WTC11 (cell line): ENCODE measurements around the gene POLDIP3.

Experiments used
- SMAD3 ChIP-seq: sonication (generic); formaldehyde crosslinking; IDR thresholded peaks from 2 replicates; pipeline ENCODE4 v1.8.0; 2022; ENCODE audit warnings: missing genetic modification reagents, mild to moderate bottlenecking, borderline replicate concordance
- TF ChIP-seq, protein P1 (sequence below): fragments of 200-600 bp; IDR thresholded peaks from 2 replicates; pipeline ENCODE4 v1.8.0; 2022; ENCODE audit warnings: antibody characterized with exemption
- TF ChIP-seq, protein P2 (sequence below): sonication (generic); formaldehyde crosslinking; IDR thresholded peaks from 2 replicates; pipeline ENCODE4 v1.8.0; 2022; ENCODE audit warnings: mild to moderate bottlenecking, missing genetic modification reagents

DNA sequence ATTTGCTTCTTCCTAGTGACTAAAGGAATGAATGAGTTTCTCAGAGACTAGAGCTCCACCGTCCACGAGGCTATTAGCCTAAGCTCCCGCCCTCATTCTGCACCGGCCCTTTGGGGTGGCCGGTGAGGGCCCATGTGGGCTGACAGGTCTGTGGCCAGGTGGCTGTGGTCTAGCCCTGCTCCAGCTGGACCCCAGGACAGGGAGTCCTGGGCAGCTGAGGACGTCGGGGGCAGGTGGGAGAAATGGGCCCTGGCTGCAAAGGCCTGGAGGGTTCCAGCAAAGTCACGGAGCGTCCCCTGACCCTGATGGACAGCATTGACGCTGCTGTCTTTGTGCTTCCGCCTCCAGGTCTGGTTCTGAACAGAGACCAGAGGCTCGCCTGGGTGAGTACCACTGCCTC lies 48.7 kb downstream of the POLDIP3 start:
- TF ChIP-seq, protein P1, sequence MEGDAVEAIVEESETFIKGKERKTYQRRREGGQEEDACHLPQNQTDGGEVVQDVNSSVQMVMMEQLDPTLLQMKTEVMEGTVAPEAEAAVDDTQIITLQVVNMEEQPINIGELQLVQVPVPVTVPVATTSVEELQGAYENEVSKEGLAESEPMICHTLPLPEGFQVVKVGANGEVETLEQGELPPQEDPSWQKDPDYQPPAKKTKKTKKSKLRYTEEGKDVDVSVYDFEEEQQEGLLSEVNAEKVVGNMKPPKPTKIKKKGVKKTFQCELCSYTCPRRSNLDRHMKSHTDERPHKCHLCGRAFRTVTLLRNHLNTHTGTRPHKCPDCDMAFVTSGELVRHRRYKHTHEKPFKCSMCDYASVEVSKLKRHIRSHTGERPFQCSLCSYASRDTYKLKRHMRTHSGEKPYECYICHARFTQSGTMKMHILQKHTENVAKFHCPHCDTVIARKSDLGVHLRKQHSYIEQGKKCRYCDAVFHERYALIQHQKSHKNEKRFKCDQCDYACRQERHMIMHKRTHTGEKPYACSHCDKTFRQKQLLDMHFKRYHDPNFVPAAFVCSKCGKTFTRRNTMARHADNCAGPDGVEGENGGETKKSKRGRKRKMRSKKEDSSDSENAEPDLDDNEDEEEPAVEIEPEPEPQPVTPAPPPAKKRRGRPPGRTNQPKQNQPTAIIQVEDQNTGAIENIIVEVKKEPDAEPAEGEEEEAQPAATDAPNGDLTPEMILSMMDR = no peak
- TF ChIP-seq, protein P2, sequence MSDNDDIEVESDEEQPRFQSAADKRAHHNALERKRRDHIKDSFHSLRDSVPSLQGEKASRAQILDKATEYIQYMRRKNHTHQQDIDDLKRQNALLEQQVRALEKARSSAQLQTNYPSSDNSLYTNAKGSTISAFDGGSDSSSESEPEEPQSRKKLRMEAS (CRISPR knock-in tag) = no peak
- TF ChIP-seq SMAD3 (CRISPR knock-in tag) = no peak
